ENCODE data around the gene RNF39.

DNA sequence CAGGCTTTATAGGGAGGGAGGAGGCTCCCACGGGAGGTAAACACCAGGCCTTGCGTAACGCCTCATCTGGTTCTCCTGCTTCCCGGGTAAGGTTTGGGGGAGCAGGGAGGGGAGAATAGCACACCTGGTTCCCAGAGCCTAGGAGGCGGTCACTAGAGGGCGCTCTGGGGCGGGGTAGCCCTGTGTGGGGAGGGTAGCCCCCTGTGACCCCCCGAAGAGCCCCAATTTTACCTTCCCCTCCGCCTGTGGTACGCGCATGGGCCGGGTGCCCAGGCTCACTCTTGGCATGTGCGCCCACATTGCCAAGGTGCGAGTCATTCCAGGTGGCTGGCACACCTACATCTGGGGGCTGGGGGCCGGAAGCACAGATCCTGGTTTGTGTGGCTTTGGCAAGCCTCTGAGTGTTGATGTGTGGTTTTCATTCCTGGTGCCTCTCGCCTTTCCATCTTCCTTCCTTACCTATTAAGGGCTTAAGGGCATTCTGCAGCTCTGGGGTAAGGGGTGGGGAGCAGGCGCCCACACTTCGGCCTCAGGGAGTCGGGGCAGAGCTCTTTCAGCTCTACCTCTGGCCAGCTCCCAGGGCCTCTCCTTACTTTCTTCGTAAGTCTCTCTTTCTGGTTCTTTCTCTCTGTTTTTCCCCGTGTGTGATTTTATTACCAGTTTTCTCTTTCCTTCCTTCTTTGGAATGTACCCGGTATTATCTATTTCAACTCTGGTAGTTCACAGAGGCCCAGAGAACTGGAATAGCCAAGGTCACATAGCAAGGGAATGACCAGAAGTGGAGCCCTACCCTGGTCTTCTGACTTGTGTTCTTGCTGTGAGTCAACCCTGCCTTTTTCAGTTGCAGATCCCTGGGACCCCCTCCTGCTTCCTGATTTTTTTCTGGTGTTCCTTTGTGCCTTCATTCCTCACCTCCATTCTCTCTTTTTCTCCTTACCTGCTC, 492 bp upstream of the RNF39 start:
- TF ChIP-seq TAF1 (IDR thresholded peaks at IDR 0.05; ENCODE audit: borderline replicate concordance, low read depth, low read length) (no peak), POLR2A (IDR thresholded peaks at IDR 0.05; ENCODE audit: low read depth, low read length) (no peak)

Data from GM12892 (cell line).